Measurements from ENCODE around the gene ABCF2.

ABCF2 gene

DNA sequence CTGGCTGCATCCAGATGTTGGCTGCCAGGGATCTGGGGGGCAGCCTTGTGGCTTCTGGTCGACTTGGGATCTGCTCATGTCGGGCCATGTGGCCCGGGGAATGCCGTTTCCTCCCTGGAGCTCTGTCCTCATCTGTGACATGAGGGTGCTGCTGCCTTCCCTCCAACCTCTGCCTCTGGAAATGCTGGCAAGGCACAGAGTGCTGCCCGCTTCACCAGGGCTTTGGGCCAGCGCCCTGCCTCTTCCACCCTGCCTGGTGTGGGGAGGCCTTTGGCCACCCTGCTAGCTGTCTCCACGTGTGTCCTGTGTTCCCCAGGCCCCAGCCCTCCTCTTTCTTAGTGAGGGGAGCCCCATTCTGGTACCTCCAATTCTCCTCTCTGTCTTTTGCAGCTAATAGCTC is 27.3 kb upstream of the ABCF2 start:
- ChIA-PET POLR2A (no interaction called here), CTCF (interaction anchor here (1.3 kb wide), 1 partner anchor 9 kb away, joined by 5 read pairs; no protein-coding TSS in a partner anchor)
- H3K4me3 ChIP-seq (ENCODE audit: control insufficient read depth in 1 of 7, extremely low read depth in 1 of 7, insufficient read depth in 4 of 7, low read depth in 2 of 7, low read length in 6 of 7) = no peak overlapping the region
- H3K27me3 ChIP-seq (replicated peaks in 2 of 5; ENCODE audit: control insufficient read depth in 4 of 5, insufficient read depth in 5 of 5, low read length in 4 of 5) = peaks cover 0 to 62% (median 39%) of the 10 kb centered on the region in 5 experiments
- no peak for DNase-seq
- no peaks in the 10 kb centered on the region for H3K36me3 ChIP-seq (ENCODE audit: control insufficient read depth in 4 of 4, insufficient read depth in 4 of 4, low read length in 3 of 4)
- H3K4me1 ChIP-seq (ENCODE audit: control extremely low read depth in 1 of 4, control insufficient read depth in 4 of 4, insufficient read depth in 4 of 4, low read length in 3 of 4) = peaks cover 0 to 15% (median 12%) of the 10 kb centered on the region in 4 experiments
- H3K27ac ChIP-seq (ENCODE audit: insufficient read depth in 1 of 2, low read depth in 1 of 2, low read length in 2 of 2, poor library complexity in 1 of 2, severe bottlenecking in 2 of 2) = no peak overlapping the region
- WGBS (ENCODE audit: insufficient coverage) = 89% methylated on average over 7 of the region's 7 CpGs
- H3K9me3 ChIP-seq (ENCODE audit: control extremely low read depth in 1 of 5, control insufficient read depth in 4 of 5, insufficient read depth in 2 of 5, low read depth in 1 of 5, low read length in 4 of 5) = no peaks in the 10 kb centered on the region

DNA sequence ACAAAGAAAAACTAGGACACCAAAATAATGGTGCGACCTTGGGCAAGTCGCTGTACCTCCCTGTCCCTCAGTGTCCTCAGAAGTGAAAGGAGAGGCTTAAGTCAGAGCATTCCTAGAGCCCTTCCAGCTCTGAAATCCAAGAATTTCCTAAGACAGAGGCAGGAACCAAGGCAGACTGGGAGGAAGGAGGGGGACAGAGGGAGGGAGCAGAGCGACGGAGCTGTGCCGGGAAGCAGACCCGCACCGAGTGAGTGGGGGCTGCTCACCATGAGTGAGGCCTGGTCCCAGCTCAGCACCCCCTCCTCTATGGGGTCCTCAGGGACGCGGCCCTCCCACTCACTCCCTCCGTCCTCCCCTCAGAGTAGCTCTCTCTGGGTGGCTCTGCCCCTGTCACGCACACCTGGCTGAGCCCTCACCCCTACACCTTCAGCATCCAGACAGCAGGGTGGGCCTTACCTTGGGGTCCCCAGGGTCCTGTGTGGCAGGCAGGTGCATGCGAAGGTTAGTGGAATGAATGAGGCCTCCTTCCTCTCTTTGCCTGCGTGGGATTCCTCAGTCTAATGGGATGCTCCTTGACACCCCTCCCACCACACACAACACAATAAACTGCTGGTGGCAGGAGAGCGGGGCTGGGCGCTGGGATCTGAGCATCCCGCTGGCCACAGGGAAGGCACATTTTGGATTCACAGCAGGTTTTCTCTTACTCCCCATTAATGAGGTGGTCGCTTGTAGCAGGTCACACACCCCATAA is 26.1 kb upstream of the ABCF2 start:
- POLR2A ChIA-PET = no interaction called here
- CTCF ChIA-PET = interaction anchor here (1.2 to 2.0 kb wide), 2 partner anchors 22 to 53 kb away, joined by 3 to 7 read pairs; no protein-coding TSS in a partner anchor
- no peak overlapping the region for H3K4me3 ChIP-seq (ENCODE audit: control insufficient read depth in 1 of 7, extremely low read depth in 1 of 7, insufficient read depth in 4 of 7, low read depth in 2 of 7, low read length in 6 of 7)

DNA sequence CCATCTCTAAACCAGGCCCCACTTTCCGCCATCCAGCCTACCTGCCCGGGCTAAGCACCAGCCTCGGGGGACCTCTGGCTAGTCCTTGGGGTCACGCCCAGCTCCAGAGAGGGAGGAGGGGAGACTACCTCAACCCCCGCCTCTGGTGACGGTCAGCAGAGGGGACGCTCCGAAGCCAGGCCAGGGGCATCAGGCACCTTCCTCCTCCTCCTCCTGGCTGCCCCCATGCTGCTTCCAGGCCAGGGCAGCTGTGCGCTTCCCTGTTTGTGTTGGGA is 25.5 kb upstream of the ABCF2 start:
- POLR2A ChIA-PET = no interaction called here
- CTCF ChIA-PET = interaction anchor here (1.2 to 2.0 kb wide), 3 partner anchors 8 to 54 kb away, joined by 3 to 7 read pairs (median 3); no protein-coding TSS in a partner anchor
- peaks cover 0 to 78% (median 33%) of the 10 kb centered on the region in 5 experiments for H3K27me3 ChIP-seq (replicated peaks in 2 of 5; ENCODE audit: control insufficient read depth in 4 of 5, insufficient read depth in 5 of 5, low read length in 4 of 5)
- WGBS (ENCODE audit: insufficient coverage) = 58% methylated on average over 6 of the region's 9 CpGs
- H3K4me3 ChIP-seq (ENCODE audit: control insufficient read depth in 1 of 7, extremely low read depth in 1 of 7, insufficient read depth in 4 of 7, low read depth in 2 of 7, low read length in 6 of 7) = no peak overlapping the region
- H3K9me3 ChIP-seq (ENCODE audit: control extremely low read depth in 1 of 5, control insufficient read depth in 4 of 5, insufficient read depth in 2 of 5, low read depth in 1 of 5, low read length in 4 of 5) = no peaks in the 10 kb centered on the region
- H3K4me1 ChIP-seq (ENCODE audit: control extremely low read depth in 1 of 4, control insufficient read depth in 4 of 4, insufficient read depth in 4 of 4, low read length in 3 of 4) = peaks cover 0 to 32% (median 28%) of the 10 kb centered on the region in 4 experiments
- no peaks in the 10 kb centered on the region for H3K36me3 ChIP-seq (ENCODE audit: control insufficient read depth in 4 of 4, insufficient read depth in 4 of 4, low read length in 3 of 4)
- H3K27ac ChIP-seq (ENCODE audit: insufficient read depth in 1 of 2, low read depth in 1 of 2, low read length in 2 of 2, poor library complexity in 1 of 2, severe bottlenecking in 2 of 2) = no peak overlapping the region
- DNase-seq = no peak

More for the DNA sequence above, 26.1 kb upstream of the ABCF2 start:
- H3K27ac ChIP-seq (ENCODE audit: insufficient read depth in 1 of 2, low read depth in 1 of 2, low read length in 2 of 2, poor library complexity in 1 of 2, severe bottlenecking in 2 of 2) = no peak overlapping the region
- peaks cover 0 to 25% (median 22%) of the 10 kb centered on the region in 4 experiments for H3K4me1 ChIP-seq (ENCODE audit: control extremely low read depth in 1 of 4, control insufficient read depth in 4 of 4, insufficient read depth in 4 of 4, low read length in 3 of 4)
- WGBS (ENCODE audit: insufficient coverage) = 95% methylated on average over 10 of the region's 17 CpGs
- H3K36me3 ChIP-seq (ENCODE audit: control insufficient read depth in 4 of 4, insufficient read depth in 4 of 4, low read length in 3 of 4) = no peaks in the 10 kb centered on the region
- no peak for DNase-seq
- no peaks in the 10 kb centered on the region for H3K9me3 ChIP-seq (ENCODE audit: control extremely low read depth in 1 of 5, control insufficient read depth in 4 of 5, insufficient read depth in 2 of 5, low read depth in 1 of 5, low read length in 4 of 5)
- H3K27me3 ChIP-seq (replicated peaks in 2 of 5; ENCODE audit: control insufficient read depth in 4 of 5, insufficient read depth in 5 of 5, low read length in 4 of 5) = peaks cover 0 to 71% (median 36%) of the 10 kb centered on the region in 5 experiments

DNA sequence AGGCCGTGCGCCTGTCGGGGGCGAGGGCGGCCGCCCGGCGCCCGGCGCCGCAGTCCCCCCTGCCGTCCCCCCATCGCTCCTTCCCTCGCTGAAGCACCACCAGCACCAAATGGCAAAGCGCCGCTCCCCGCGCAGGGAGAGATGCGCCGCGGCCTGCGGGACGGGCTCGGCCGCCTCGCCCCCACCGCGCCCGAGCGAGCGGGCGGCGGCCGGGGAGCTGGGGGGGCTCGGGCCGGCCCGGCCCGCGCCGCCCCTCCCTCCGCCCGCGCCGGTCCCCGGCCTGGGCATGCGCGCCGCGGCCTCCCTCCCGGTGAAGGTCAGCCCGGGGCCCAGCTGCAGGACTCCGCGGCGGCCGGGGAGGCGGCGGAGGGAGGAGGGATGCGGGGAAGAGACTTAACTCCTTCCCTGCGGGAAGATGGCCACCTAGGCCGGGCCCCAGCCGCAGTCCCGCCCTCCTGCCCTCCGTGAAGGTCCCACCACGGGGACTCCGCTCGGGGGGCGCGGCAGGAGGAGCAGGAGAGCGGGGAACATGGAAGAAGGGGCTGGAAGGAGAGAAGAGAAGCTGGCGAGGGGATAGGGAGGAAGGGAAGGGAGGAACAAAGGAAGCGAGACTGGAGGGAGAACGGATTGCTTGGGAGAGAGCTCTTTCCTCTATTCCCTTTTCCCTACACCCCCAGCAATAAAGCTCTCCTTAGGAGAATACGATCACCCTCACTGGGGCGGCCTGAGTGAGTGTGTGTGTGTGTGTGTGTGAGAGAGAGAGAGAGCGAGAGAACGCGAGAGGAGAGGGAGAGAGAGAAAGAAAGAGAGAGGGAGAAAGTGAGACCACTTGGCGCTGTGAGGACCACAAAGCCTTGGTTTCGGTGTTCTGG is 24.9 kb upstream of the ABCF2 start:
- Histone ChIP-seq H3K36me3 (ENCODE audit: control insufficient read depth in 4 of 4, insufficient read depth in 4 of 4, low read length in 3 of 4) (no peaks in the 10 kb centered on the region), H3K4me1 (ENCODE audit: control extremely low read depth in 1 of 4, control insufficient read depth in 4 of 4, insufficient read depth in 4 of 4, low read length in 3 of 4) (peaks cover 0 to 35% (median 30%) of the 10 kb centered on the region in 4 experiments), H3K27ac (ENCODE audit: insufficient read depth in 1 of 2, low read depth in 1 of 2, low read length in 2 of 2, poor library complexity in 1 of 2, severe bottlenecking in 2 of 2) (no peak overlapping the region), H3K9me3 (ENCODE audit: control extremely low read depth in 1 of 5, control insufficient read depth in 4 of 5, insufficient read depth in 2 of 5, low read depth in 1 of 5, low read length in 4 of 5) (no peaks in the 10 kb centered on the region), H3K4me3 (ENCODE audit: control insufficient read depth in 1 of 7, extremely low read depth in 1 of 7, insufficient read depth in 4 of 7, low read depth in 2 of 7, low read length in 6 of 7) (peak overlapping the region in 5 of 7 experiments; percentile 15 to 59 (median 40)), H3K27me3 (replicated peaks in 2 of 5; ENCODE audit: control insufficient read depth in 4 of 5, insufficient read depth in 5 of 5, low read length in 4 of 5) (peaks cover 0 to 83% (median 34%) of the 10 kb centered on the region in 5 experiments)
- 5% methylated on average over 44 of the region's 79 CpGs for WGBS (ENCODE audit: insufficient coverage)
- CTCF ChIA-PET = interaction anchor here (1.0 to 2.0 kb wide), 5 partner anchors 9 to 54 kb away, joined by 3 to 7 read pairs (median 3); no protein-coding TSS in a partner anchor
- POLR2A ChIA-PET = no interaction called here
- DNase-seq = peak in 2 of 3 donors; percentile 44 to 53

DNA sequence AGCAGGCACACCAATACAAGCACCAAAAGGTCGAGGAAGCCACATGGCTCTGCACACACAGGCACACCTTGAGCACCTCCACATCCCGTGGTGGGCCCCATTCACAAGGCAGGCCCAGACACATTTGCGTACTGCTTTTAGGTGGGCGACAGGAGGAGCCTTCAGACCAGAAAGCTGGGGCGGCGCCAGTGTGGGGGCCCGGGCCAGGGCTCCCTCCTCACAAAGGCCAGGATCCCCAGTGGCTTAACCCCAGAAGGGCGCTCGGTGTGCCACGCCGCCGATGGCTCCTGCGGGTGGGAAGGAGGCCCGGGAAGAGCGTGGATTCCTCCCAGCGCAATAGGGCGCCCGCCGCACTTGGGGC is 24.3 kb upstream of the ABCF2 start:
- Histone ChIP-seq H3K27ac (ENCODE audit: insufficient read depth in 1 of 2, low read depth in 1 of 2, low read length in 2 of 2, poor library complexity in 1 of 2, severe bottlenecking in 2 of 2) (no peak overlapping the region), H3K4me1 (ENCODE audit: control extremely low read depth in 1 of 4, control insufficient read depth in 4 of 4, insufficient read depth in 4 of 4, low read length in 3 of 4) (peaks cover 0 to 35% (median 30%) of the 10 kb centered on the region in 4 experiments), H3K4me3 (ENCODE audit: control insufficient read depth in 1 of 7, extremely low read depth in 1 of 7, insufficient read depth in 4 of 7, low read depth in 2 of 7, low read length in 6 of 7) (peak overlapping the region in 3 of 7 experiments; percentile 26 to 59 (median 51)), H3K36me3 (ENCODE audit: control insufficient read depth in 4 of 4, insufficient read depth in 4 of 4, low read length in 3 of 4) (no peaks in the 10 kb centered on the region), H3K9me3 (ENCODE audit: control extremely low read depth in 1 of 5, control insufficient read depth in 4 of 5, insufficient read depth in 2 of 5, low read depth in 1 of 5, low read length in 4 of 5) (no peaks in the 10 kb centered on the region), H3K27me3 (replicated peaks in 2 of 5; ENCODE audit: control insufficient read depth in 4 of 5, insufficient read depth in 5 of 5, low read length in 4 of 5) (peaks cover 0 to 89% (median 39%) of the 10 kb centered on the region in 5 experiments)
- CTCF ChIA-PET = interaction anchor here (1.0 to 2.0 kb wide), 7 partner anchors 10 to 130 kb away, joined by 3 to 7 read pairs (median 3); partner anchors contain the start of gene ABCF2
- POLR2A ChIA-PET = no interaction called here
- no peak for DNase-seq
- WGBS (ENCODE audit: insufficient coverage) = 18% methylated on average over 6 of the region's 19 CpGs

DNA sequence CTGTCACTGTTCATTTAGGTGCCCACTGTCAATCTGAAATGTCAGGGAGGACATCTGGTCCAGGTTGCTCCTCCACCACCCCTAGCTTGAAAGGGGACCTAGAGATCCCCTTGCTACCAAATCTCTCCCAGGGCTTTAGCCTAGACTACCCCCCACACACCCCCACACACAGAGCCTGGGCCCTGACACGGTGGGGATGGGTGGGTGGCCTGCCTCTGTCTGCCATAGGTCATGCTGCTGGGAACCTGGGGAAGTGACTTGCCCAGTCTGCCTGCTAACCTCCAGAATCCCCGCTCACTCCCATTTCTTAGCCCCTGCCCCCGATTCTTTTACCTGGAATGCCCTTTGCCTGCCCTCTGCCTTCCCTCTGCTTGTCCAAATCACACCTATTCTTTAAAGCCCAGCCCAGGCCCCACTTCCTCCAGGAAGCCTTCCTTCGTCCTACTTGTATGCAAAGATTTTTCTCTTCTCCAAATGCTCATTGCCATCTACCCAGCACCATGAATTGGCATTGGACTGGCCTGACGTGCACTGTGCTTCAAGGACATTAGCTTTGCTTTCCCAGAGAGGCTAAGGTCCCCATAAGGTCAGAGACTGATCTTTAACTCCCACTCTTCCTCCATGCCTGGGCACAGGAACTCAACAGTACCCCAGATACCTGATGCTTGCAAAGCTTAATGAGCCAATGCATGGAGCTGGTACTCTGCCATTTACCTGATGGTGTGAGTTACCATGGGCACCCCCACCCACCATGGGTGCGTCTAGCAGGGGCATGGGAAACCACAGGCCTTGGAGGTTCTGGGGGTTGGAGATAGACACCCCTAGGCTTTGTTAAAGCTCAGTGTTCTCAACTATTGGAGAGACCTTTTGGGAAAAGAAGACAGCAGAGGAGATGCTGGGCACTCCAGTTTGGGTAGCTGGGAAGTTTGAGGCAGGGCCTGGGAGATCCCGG is 23.5 kb upstream of the ABCF2 start:
- Histone ChIP-seq H3K4me3 (ENCODE audit: control insufficient read depth in 1 of 7, extremely low read depth in 1 of 7, insufficient read depth in 4 of 7, low read depth in 2 of 7, low read length in 6 of 7) (no peak overlapping the region), H3K27ac (ENCODE audit: insufficient read depth in 1 of 2, low read depth in 1 of 2, low read length in 2 of 2, poor library complexity in 1 of 2, severe bottlenecking in 2 of 2) (no peak overlapping the region), H3K4me1 (ENCODE audit: control extremely low read depth in 1 of 4, control insufficient read depth in 4 of 4, insufficient read depth in 4 of 4, low read length in 3 of 4) (peaks cover 0 to 40% (median 34%) of the 10 kb centered on the region in 4 experiments)

More for the DNA sequence above, 23.5 kb upstream of the ABCF2 start:
- H3K36me3 ChIP-seq (ENCODE audit: control insufficient read depth in 4 of 4, insufficient read depth in 4 of 4, low read length in 3 of 4) = no peaks in the 10 kb centered on the region
- ChIA-PET POLR2A (no interaction called here), CTCF (interaction anchor here (0.6 to 1.4 kb wide), 6 partner anchors 23 to 130 kb away, joined by 3 to 7 read pairs (median 3); partner anchors contain the start of gene ABCF2)
- peaks cover 0 to 95% (median 40%) of the 10 kb centered on the region in 5 experiments for H3K27me3 ChIP-seq (replicated peaks in 2 of 5; ENCODE audit: control insufficient read depth in 4 of 5, insufficient read depth in 5 of 5, low read length in 4 of 5)
- 77% methylated on average over 4 of the region's 7 CpGs for WGBS (ENCODE audit: insufficient coverage)
- no peak for DNase-seq
- H3K9me3 ChIP-seq (ENCODE audit: control extremely low read depth in 1 of 5, control insufficient read depth in 4 of 5, insufficient read depth in 2 of 5, low read depth in 1 of 5, low read length in 4 of 5) = no peaks in the 10 kb centered on the region

Measured in common myeloid progenitor, CD34-positive (primary cell).